GM18511 (cell line): ENCODE results near the gene POLN.
"Not testable (repeated sequence)": the region's sequence is repeated elsewhere in the genome, so short reads cannot be mapped to it uniquely, and the experiment has no call there.

ENCODE experiments used
- ATAC-seq: cut with Tn5 transposase; IDR thresholded peaks from one replicate; pipeline ENCODE4 v1.9.1; 2021; ENCODE audit warnings: mild to moderate bottlenecking, moderate library complexity; ENCODE audit not compliant: unreplicated experiment

The POLN gene

GRCh38 chr4:2222838-2223237 lies 19.1 kb downstream of the POLN start:
- no peak for ATAC-seq

GRCh38 chr4:2221378-2221777 lies 20.5 kb downstream of the POLN start:
- ATAC-seq: not testable (repeated sequence)

- ATAC-seq: peak; percentile 61
Observed at GRCh38 chr4:2220016-2220630, 21.8 kb downstream of the POLN start.

GRCh38 chr4:2219233-2219760 lies 22.6 kb downstream of the POLN start:
- ATAC-seq: no peak

GRCh38 chr4:2218436-2218835 lies 23.5 kb downstream of the POLN start:
- no peak for ATAC-seq

- no peak for ATAC-seq
Observed at GRCh38 chr4:2217726-2218125, 24.2 kb downstream of the POLN start.

GRCh38 chr4:2212831-2213230 lies 29.1 kb downstream of the POLN start:
- ATAC-seq: no peak

- ATAC-seq: not testable (repeated sequence)
Observed at GRCh38 chr4:2202789-2203188, 39.1 kb downstream of the POLN start.

- ATAC-seq: no peak
Observed at GRCh38 chr4:2194496-2194895, 47.4 kb downstream of the POLN start.

- no peak for ATAC-seq
Observed at GRCh38 chr4:2193326-2193725, 48.6 kb downstream of the POLN start.

GRCh38 chr4:2186865-2187172 lies 55.1 kb downstream of the POLN start:
- no peak for ATAC-seq

- no peak for ATAC-seq
Observed at GRCh38 chr4:2186133-2186864, 55.6 kb downstream of the POLN start.

- ATAC-seq: no peak
Observed at GRCh38 chr4:2183394-2183793, 58.5 kb downstream of the POLN start.

GRCh38 chr4:2182994-2183393 lies 58.9 kb downstream of the POLN start:
- ATAC-seq: no peak

GRCh38 chr4:2180410-2180809 lies 61.5 kb downstream of the POLN start:
- ATAC-seq: no peak

- ATAC-seq: no peak
Observed at GRCh38 chr4:2179717-2180116, 62.2 kb downstream of the POLN start.

GRCh38 chr4:2178986-2179385 lies 62.9 kb downstream of the POLN start:
- ATAC-seq: no peak

- ATAC-seq: no peak
Observed at GRCh38 chr4:2177443-2178093, 64.4 kb downstream of the POLN start.

- no peak for ATAC-seq
Observed at GRCh38 chr4:2175990-2176698, 65.8 kb downstream of the POLN start.

GRCh38 chr4:2174061-2174460 lies 67.9 kb downstream of the POLN start:
- no peak for ATAC-seq

- no peak for ATAC-seq
Observed at GRCh38 chr4:2172627-2173231, 69.2 kb downstream of the POLN start.
